SIG-M5 treated with dmso at 0.1 percent for 504 hours (cell line): ENCODE data around the gene KCNJ9.
"Not testable (repeated sequence)": the region's sequence is repeated elsewhere in the genome, so short reads cannot be mapped to it uniquely, and the experiment has no call there.

Experiments
- DNase-seq: peaks from one replicate; lab custom pipeline; 2025; ENCODE audit not compliant: unreplicated experiment; lab: John Stamatoyannopoulos, UW

Gene KCNJ9

GRCh38 chr1:160081261-160081936, at the start of gene KCNJ9:
Gene KCNJ9 (plus strand): TSS chr1:160081538. CDS start chr1:160084031, 2,493 bp downstream.
- peak; percentile 16 for DNase-seq

GRCh38 chr1:160032165-160032820, 49.0 kb upstream of the KCNJ9 start:
- DNase-seq, result peak; percentile 40

- no peak for DNase-seq
Measured at GRCh38 chr1:160040476-160040875, 40.9 kb upstream of the KCNJ9 start.

GRCh38 chr1:160043543-160043942, 37.8 kb upstream of the KCNJ9 start:
- DNase-seq, result no peak

- no peak for DNase-seq
Measured at GRCh38 chr1:160045653-160046052, 35.7 kb upstream of the KCNJ9 start.

GRCh38 chr1:160046494-160047110, 34.7 kb upstream of the KCNJ9 start:
- DNase-seq, result peak; percentile 58

- DNase-seq, result peak; percentile 46
Measured at GRCh38 chr1:160047111-160047991, 34.0 kb upstream of the KCNJ9 start.

- DNase-seq, result no peak
Measured at GRCh38 chr1:160048335-160048734, 33.0 kb upstream of the KCNJ9 start.

- no peak for DNase-seq
Measured at GRCh38 chr1:160049101-160049500, 32.2 kb upstream of the KCNJ9 start.

GRCh38 chr1:160050182-160050581, 31.2 kb upstream of the KCNJ9 start:
- DNase-seq, result not testable (repeated sequence)

- DNase-seq, result no peak
Measured at GRCh38 chr1:160050619-160051018, 30.7 kb upstream of the KCNJ9 start.

- no peak for DNase-seq
Measured at GRCh38 chr1:160052936-160053335, 28.4 kb upstream of the KCNJ9 start.

GRCh38 chr1:160053548-160054365, 27.6 kb upstream of the KCNJ9 start:
- no peak for DNase-seq

- DNase-seq, result peak; percentile 20
Measured at GRCh38 chr1:160056648-160057169, 24.6 kb upstream of the KCNJ9 start.

- DNase-seq, result no peak
Measured at GRCh38 chr1:160058087-160058486, 23.3 kb upstream of the KCNJ9 start.

- no peak for DNase-seq
Measured at GRCh38 chr1:160061369-160062229, 19.7 kb upstream of the KCNJ9 start.

- DNase-seq, result no peak
Measured at GRCh38 chr1:160062230-160062532, 19.2 kb upstream of the KCNJ9 start.

- DNase-seq, result no peak
Measured at GRCh38 chr1:160063176-160063575, 18.2 kb upstream of the KCNJ9 start.

- DNase-seq, result no peak
Measured at GRCh38 chr1:160064164-160064563, 17.2 kb upstream of the KCNJ9 start.
